Caki2 (cell line): ENCODE results near the gene MARS1. TPM values are rescaled to one million over a fixed set of nuclear protein-coding genes. Genes with fewer than 3 reads are reported as not detected.
A peak's percentile ranks its signal among the peaks of the same experiment; 100 is the strongest.

ENCODE experiments used
- DNase-seq: peaks from one replicate; pipeline ENCODE4 v3.0.0-alpha.2; 2015; ENCODE audit warnings: low read depth
- in situ Hi-C: cut with HindIII; loops from 2 replicates; pipeline ENCODE4 v1.10.0; 2016; ENCODE audit warnings: low sequenced_read_pairs, low pct_unique_long_range_greater_than_20kb, mixed read lengths
- total RNA-seq: library from RNA; depleted of rRNA; stranded (reverse); fragments of >200 nt; shearing (Covaris generic); gene quantifications from 2 replicates; pipeline ENCODE4 v1.2.3, GENCODE V29; 2014; ENCODE audit warnings: low replicate concordance

Gene MARS1
- total RNA-seq, 1 experiment from 2014 or later: 285 TPM

GRCh38 chr12:57455374-57456144, 32.3 kb upstream of the MARS1 start:
- DNase-seq: no peak
- in situ Hi-C loops: no loop called here

- peak; percentile 51 for DNase-seq
- in situ Hi-C loops: no loop called here
Measured at GRCh38 chr12:57456145-57456700, 31.6 kb upstream of the MARS1 start.

GRCh38 chr12:57456737-57457490, 31.0 kb upstream of the MARS1 start:
- in situ Hi-C loops: no loop called here

GRCh38 chr12:57458665-57459054, 29.2 kb upstream of the MARS1 start:
- in situ Hi-C loops: no loop called here
- no peak for DNase-seq

More at GRCh38 chr12:57456737-57457490, 31.0 kb upstream of the MARS1 start:
- DNase-seq: no peak

GRCh38 chr12:57459055-57459749, 28.7 kb upstream of the MARS1 start:
- peak; percentile 99 for DNase-seq
- in situ Hi-C loops: no loop called here

- no peak for DNase-seq
- in situ Hi-C loops: no loop called here
Measured at GRCh38 chr12:57459750-57460467, 28.0 kb upstream of the MARS1 start, which contains the start of gene GLI1. TSS of gene GLI1 (plus strand) at chr12:57459785. CDS start at chr12:57463692, 3,907 bp downstream.

- peak; percentile 32 for DNase-seq
- in situ Hi-C loops: no loop called here
Measured at GRCh38 chr12:57460468-57460784, 27.4 kb upstream of the MARS1 start.

GRCh38 chr12:57460841-57461275, 27.0 kb upstream of the MARS1 start:
- no peak for DNase-seq
- in situ Hi-C loops: no loop called here

- in situ Hi-C loops: no loop called here
- peak; percentile 63 for DNase-seq
Measured at GRCh38 chr12:57461276-57461916, 26.5 kb upstream of the MARS1 start.

GRCh38 chr12:57461917-57462250, 26.0 kb upstream of the MARS1 start:
- peak; percentile 69 for DNase-seq
- in situ Hi-C loops: no loop called here

- DNase-seq: peak; percentile 98
- in situ Hi-C loops: no loop called here
Measured at GRCh38 chr12:57462251-57462911, 25.5 kb upstream of the MARS1 start.

- no peak for DNase-seq
- in situ Hi-C loops: no loop called here
Measured at GRCh38 chr12:57462912-57463253, 25.0 kb upstream of the MARS1 start.

GRCh38 chr12:57464569-57464968, 23.3 kb upstream of the MARS1 start:
- no peak for DNase-seq
- in situ Hi-C loops: no loop called here

GRCh38 chr12:57465030-57465746, 22.7 kb upstream of the MARS1 start:
- no peak for DNase-seq
- in situ Hi-C loops: no loop called here

- DNase-seq: no peak
- in situ Hi-C loops: no loop called here
Measured at GRCh38 chr12:57465747-57466505, 21.9 kb upstream of the MARS1 start.

- DNase-seq: no peak
- in situ Hi-C loops: no loop called here
Measured at GRCh38 chr12:57467212-57467874, 20.5 kb upstream of the MARS1 start.
